OCI-LY1 (cell line): ENCODE data around the gene GNA12.

Experiments used
- H2AFZ ChIP-seq: fragments of 200-600 bp; sonication (generic), shearing (Covaris generic); 2 replicates; pipeline ENCODE4 v1.6.0; 2014; ENCODE audit warnings: antibody characterized with exemption, mild to moderate bottlenecking, low read length
- H3F3A ChIP-seq: fragments of 200-600 bp; sonication (generic), shearing (Covaris generic); 2 replicates; pipeline ENCODE4 v1.6.0; 2014; ENCODE audit warnings: mild to moderate bottlenecking, antibody characterized with exemption, low read length, moderate library complexity; ENCODE audit not compliant: insufficient read depth
- H3K27ac ChIP-seq: fragments of 200-600 bp; sonication (generic); 2 replicates; pipeline ENCODE4 v1.5.1; 2014; ENCODE audit warnings: low read length, mixed run types, mild to moderate bottlenecking, low read depth; ENCODE audit not compliant: poor library complexity, severe bottlenecking
- H3K27me3 ChIP-seq: fragments of 200-600 bp; sonication (generic); 2 replicates; pipeline ENCODE4 v1.6.0; 2014; ENCODE audit warnings: antibody characterized with exemption, mild to moderate bottlenecking, low read length, moderate library complexity; ENCODE audit not compliant: insufficient read depth
- H3K36me3 ChIP-seq: fragments of 200-600 bp; sonication (generic); 2 replicates; pipeline ENCODE4 v1.6.1; 2014; ENCODE audit warnings: mild to moderate bottlenecking, antibody characterized with exemption, low read length, moderate library complexity, mixed read lengths; ENCODE audit not compliant: insufficient read depth
- H3K4me1 ChIP-seq: fragments of 200-600 bp; sonication (generic); 2 replicates; pipeline ENCODE4 v1.5.1; 2014; ENCODE audit warnings: mild to moderate bottlenecking, low read length, moderate library complexity; ENCODE audit not compliant: insufficient read depth, severe bottlenecking
- H3K4me2 ChIP-seq: fragments of 200-600 bp; sonication (generic), shearing (Covaris generic); 2 replicates; pipeline ENCODE4 v1.6.1; 2014; ENCODE audit warnings: low read length
- H3K4me3 ChIP-seq: fragments of 200-600 bp; sonication (generic); 2 replicates; pipeline ENCODE4 v1.5.1; 2014; ENCODE audit warnings: low read length, low read depth, mild to moderate bottlenecking, mixed read lengths; ENCODE audit not compliant: poor library complexity, severe bottlenecking
- H3K79me2 ChIP-seq: fragments of 200-600 bp; shearing (Covaris generic); 2 replicates; pipeline ENCODE4 v1.6.1; 2016; ENCODE audit warnings: mixed run types, low read length, mixed read lengths; ENCODE audit not compliant: insufficient read depth
- H3K9ac ChIP-seq: fragments of 200-600 bp; sonication (generic), shearing (Covaris generic); 2 replicates; pipeline ENCODE4 v1.6.1; 2014; ENCODE audit warnings: mild to moderate bottlenecking, low read length, mixed read lengths
- H3K9me2 ChIP-seq: fragments of 200-600 bp; sonication (generic), shearing (Covaris generic); 2 replicates; pipeline ENCODE4 v1.6.1; 2014; ENCODE audit warnings: low read depth, mild to moderate bottlenecking, low read length, mixed read lengths
- H3K9me3 ChIP-seq: fragments of 200-600 bp; shearing (Covaris generic); 2 replicates; pipeline ENCODE4 v1.6.1; 2014; ENCODE audit warnings: low read length, mixed read lengths
- H4K20me1 ChIP-seq: fragments of 200-600 bp; sonication (generic), shearing (Covaris generic); 2 replicates; pipeline ENCODE4 v1.6.0; 2016; ENCODE audit warnings: mild to moderate bottlenecking, low read length; ENCODE audit not compliant: insufficient read depth
- CTCF ChIP-seq: fragments of 200-600 bp; sonication (generic), shearing (Covaris generic); IDR thresholded peaks from 2 replicates; pipeline ENCODE4 v1.5.1; 2017; ENCODE audit warnings: mild to moderate bottlenecking, antibody characterized with exemption, low read length, moderate library complexity, mixed read lengths
- EZH2 ChIP-seq: fragments of 200-600 bp; sonication (generic), shearing (Covaris generic); IDR thresholded peaks from 2 replicates; pipeline ENCODE4 v1.8.0; 2017; ENCODE audit warnings: borderline replicate concordance, mixed run types, mild to moderate bottlenecking, antibody characterized with exemption, low read length, moderate library complexity, mixed read lengths

GNA12 gene

GRCh38 chr7:2796358-2797352 is 47.5 kb downstream of the GNA12 start:
- Histone ChIP-seq H3K27me3 (peaks cover 4% of the 10 kb centered on the region; the same call in 1 of the 2 replicates), H3K4me2 (no peak overlapping the region), H3K9me3 (no peaks in the 10 kb centered on the region), H3K4me1 (no peaks in the 10 kb centered on the region), H3K36me3 (no peaks in the 10 kb centered on the region), H3K9me2 (no peaks in the 10 kb centered on the region), H3F3A (no peaks in the 10 kb centered on the region), H4K20me1 (no peaks in the 10 kb centered on the region), H3K9ac (no peak overlapping the region), H3K27ac (no peak overlapping the region), H3K79me2 (no peaks in the 10 kb centered on the region), H2AFZ (no peak overlapping the region), H3K4me3 (no peak overlapping the region)
- TF ChIP-seq CTCF (no peak), EZH2 (no peak)

- TF ChIP-seq CTCF (no peak), EZH2 (no peak)
- H3F3A ChIP-seq: no peaks in the 10 kb centered on the region
- H3K9me2 ChIP-seq: no peaks in the 10 kb centered on the region
- H3K79me2 ChIP-seq: no peaks in the 10 kb centered on the region
- H3K4me1 ChIP-seq: no peaks in the 10 kb centered on the region
- no peaks in the 10 kb centered on the region for H3K9me3 ChIP-seq
- no peaks in the 10 kb centered on the region for H4K20me1 ChIP-seq
- H3K27ac ChIP-seq: no peak overlapping the region
- no peak overlapping the region for H3K4me3 ChIP-seq
- no peaks in the 10 kb centered on the region for H3K36me3 ChIP-seq
- peaks cover 4% of the 10 kb centered on the region; the same call in 1 of the 2 replicates for H3K27me3 ChIP-seq
- no peak overlapping the region for H3K9ac ChIP-seq
- H3K4me2 ChIP-seq: no peak overlapping the region
- H2AFZ ChIP-seq: no peak overlapping the region
Observed at GRCh38 chr7:2795906-2796305, 48.2 kb downstream of the GNA12 start.

GRCh38 chr7:2794836-2795636 is 49.1 kb downstream of the GNA12 start:
- H3K4me1 ChIP-seq: no peaks in the 10 kb centered on the region
- H3K27ac ChIP-seq: no peak overlapping the region
- H3K4me2 ChIP-seq: no peak overlapping the region
- no peaks in the 10 kb centered on the region for H3K9me2 ChIP-seq
- H3K36me3 ChIP-seq: no peaks in the 10 kb centered on the region
- H3K79me2 ChIP-seq: no peaks in the 10 kb centered on the region
- no peak overlapping the region for H3K9ac ChIP-seq
- H3K9me3 ChIP-seq: no peaks in the 10 kb centered on the region
- TF ChIP-seq CTCF (no peak), EZH2 (no peak)
- no peak overlapping the region for H2AFZ ChIP-seq
- no peaks in the 10 kb centered on the region for H3F3A ChIP-seq
- no peak overlapping the region for H3K4me3 ChIP-seq
- H3K27me3 ChIP-seq: 0 out of 2 replicates have a peak, but pooled peaks cover 3% of the 10 kb centered on the region
- no peaks in the 10 kb centered on the region for H4K20me1 ChIP-seq
